HepG2 (cell line): ENCODE results near the gene SLC6A4. TPM values are rescaled to one million over a fixed set of nuclear protein-coding genes. Genes with fewer than 3 reads are reported as not detected.

Experiments used
- CERS6 ChIP-seq: sonication (generic); formaldehyde crosslinking; IDR thresholded peaks from 2 replicates; pipeline ENCODE4 v1.5.0; 2020; ENCODE audit warnings: missing genetic modification reagents
- DRAP1 ChIP-seq: IDR thresholded peaks from 2 replicates; pipeline ENCODE4 v1.6.1; 2016; ENCODE audit warnings: missing genetic modification reagents, missing compliant biosample characterization
- E2F1 ChIP-seq: sonication (generic); formaldehyde crosslinking; IDR thresholded peaks from 2 replicates; pipeline ENCODE4 v1.5.0; 2020; ENCODE audit warnings: missing genetic modification reagents
- FUBP1 ChIP-seq: sonication (generic); formaldehyde crosslinking; IDR thresholded peaks from 2 replicates; pipeline ENCODE4 v1.5.1; 2020; ENCODE audit warnings: missing genetic modification reagents, mild to moderate bottlenecking, borderline replicate concordance
- KLF12 ChIP-seq: sonication (generic); formaldehyde crosslinking; IDR thresholded peaks from 2 replicates; pipeline ENCODE4 v1.4.0; 2020; ENCODE audit warnings: missing genetic modification reagents, borderline replicate concordance
- NFE2L2 ChIP-seq: fragments of 150-350 bp; IDR thresholded peaks from 2 replicates; pipeline ENCODE4 v1.6.1; 2014; ENCODE audit warnings: low read length
- RORA ChIP-seq: sonication (generic); formaldehyde crosslinking; IDR thresholded peaks from 2 replicates; pipeline ENCODE4 v1.5.0; 2020; ENCODE audit warnings: mild to moderate bottlenecking, missing genetic modification reagents, moderate library complexity
- ZC3H4 ChIP-seq: sonication (generic); formaldehyde crosslinking; IDR thresholded peaks from 2 replicates; pipeline ENCODE4 v1.4.0; 2020; ENCODE audit warnings: missing genetic modification reagents, borderline replicate concordance
- ZNF142 ChIP-seq: sonication (generic); formaldehyde crosslinking; IDR thresholded peaks from 2 replicates; pipeline ENCODE4 v1.4.0; 2020; ENCODE audit warnings: missing genetic modification reagents
- ZNF256 ChIP-seq: sonication (generic); formaldehyde crosslinking; conservative IDR thresholded peaks from 2 replicates; pipeline ENCODE4 v1.4.0; 2020; ENCODE audit warnings: missing genetic modification reagents
- ZNF569 ChIP-seq: sonication (generic); formaldehyde crosslinking; IDR thresholded peaks from 2 replicates; pipeline ENCODE4 v1.5.0; 2020; ENCODE audit warnings: mild to moderate bottlenecking, missing genetic modification reagents, moderate library complexity, borderline replicate concordance
- polyA plus RNA-seq, 8 experiments: library from polyadenylated mRNA; depleted of rRNA in 3 of 8; stranded (reverse) in 7 of 8; unstranded in 1 of 8; fragments of >200 nt; fragmentation: Illumina TruSeq in 4 of 8; extraction: Trizol in 4 of 8; gene quantifications; 2 replicates each; pipeline versions ENCODE4 v1.2.1 to v1.2.3, GENCODE V29; 2011 to 2016; ENCODE audit warnings: low read depth in 4 of 8, missing spikeins in 1 of 8, mixed read lengths in 1 of 8; ENCODE audit not compliant: insufficient read depth in 1 of 8
- total RNA-seq, 5 experiments: library from RNA; depleted of rRNA; stranded (reverse); fragments of >200 nt; fragmentation: Illumina TruSeq; extraction: Trizol; gene quantifications; 2 replicates each; pipeline ENCODE4 v1.2.3, GENCODE V29; 2016; ENCODE audit warnings: low read depth in 1 of 5

Gene SLC6A4
- total and polyA plus RNA-seq, 2 of the 13 experiments (the other 11 are each of a cell fraction or from before 2014, with no cell fraction given), result 7.6 to 20.3 TPM

- TF ChIP-seq ZNF142 (CRISPR knock-in tag) (no peak), KLF12 (no peak), DRAP1 (CRISPR knock-in tag) (no peak), ZNF569 (CRISPR knock-in tag) (no peak), CERS6 (CRISPR knock-in tag) (no peak), E2F1 (no peak), NFE2L2 (no peak), RORA (CRISPR knock-in tag) (no peak), ZC3H4 (no peak), FUBP1 (CRISPR knock-in tag) (no peak), ZNF256 (CRISPR knock-in tag) (no peak)
- TF ChIP-seq, all 625 proteins: peak for 0
Observed at GRCh38 chr17:30187573-30187972, 47.9 kb downstream of the SLC6A4 start (continued).
